ENCODE data around the gene DCAF11.
A peak's percentile ranks its signal among the peaks of the same experiment; 100 is the strongest.

The DCAF11 gene

DNA sequence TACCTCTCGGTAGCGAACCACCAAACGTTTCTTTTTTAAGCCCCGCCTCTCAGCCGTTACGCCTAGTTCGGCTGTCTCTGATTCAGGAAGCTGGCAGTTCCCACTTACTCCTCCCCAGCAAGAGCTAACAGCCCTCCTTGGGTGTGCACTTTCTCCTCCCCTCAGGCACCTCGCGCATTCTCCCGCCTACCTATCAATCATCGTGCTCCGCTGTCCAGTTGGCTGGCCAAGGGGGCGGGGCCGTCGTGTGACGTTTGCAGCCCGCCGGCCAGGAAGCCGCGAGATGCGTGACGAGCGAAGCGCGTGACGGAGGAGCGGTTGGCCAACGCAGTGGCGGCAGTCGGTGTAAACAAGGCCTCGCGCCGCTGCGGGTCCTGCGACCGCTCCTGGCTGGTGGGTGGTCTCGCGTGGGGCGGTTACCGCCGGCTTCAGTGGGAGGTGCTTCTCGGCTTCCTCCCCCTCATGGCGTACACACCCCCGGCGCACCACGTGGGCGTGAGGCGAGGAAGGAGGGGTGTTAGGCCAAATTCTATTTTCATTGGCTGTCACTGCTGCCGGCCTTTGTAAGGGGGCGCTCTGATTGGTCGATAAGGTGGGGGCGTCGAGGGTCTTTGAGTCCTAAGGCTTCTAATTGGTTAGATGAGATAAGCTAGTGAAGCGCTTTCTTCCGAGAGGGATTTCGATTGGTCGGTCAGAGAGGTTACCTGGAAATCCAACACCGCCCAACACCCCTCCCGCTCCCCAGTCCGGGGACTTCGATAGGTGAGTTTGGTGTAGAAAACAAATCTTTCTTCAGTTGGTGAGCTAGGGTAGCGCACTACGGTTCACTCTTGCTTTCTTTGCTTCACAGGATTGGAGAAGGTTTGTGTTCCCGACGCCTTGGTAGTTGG, at the start of gene DCAF11, which contains the start of gene NRL:
Gene DCAF11 (plus strand): TSS at position 246 of the 890 bp plus-strand sequence. CDS start 818 bp downstream, outside the sequence.
Gene NRL (minus strand): TSS at position 418 of the 890 bp plus-strand sequence. CDS start 32,101 bp downstream, outside the sequence.
- TF ChIP-seq, protein P1, sequence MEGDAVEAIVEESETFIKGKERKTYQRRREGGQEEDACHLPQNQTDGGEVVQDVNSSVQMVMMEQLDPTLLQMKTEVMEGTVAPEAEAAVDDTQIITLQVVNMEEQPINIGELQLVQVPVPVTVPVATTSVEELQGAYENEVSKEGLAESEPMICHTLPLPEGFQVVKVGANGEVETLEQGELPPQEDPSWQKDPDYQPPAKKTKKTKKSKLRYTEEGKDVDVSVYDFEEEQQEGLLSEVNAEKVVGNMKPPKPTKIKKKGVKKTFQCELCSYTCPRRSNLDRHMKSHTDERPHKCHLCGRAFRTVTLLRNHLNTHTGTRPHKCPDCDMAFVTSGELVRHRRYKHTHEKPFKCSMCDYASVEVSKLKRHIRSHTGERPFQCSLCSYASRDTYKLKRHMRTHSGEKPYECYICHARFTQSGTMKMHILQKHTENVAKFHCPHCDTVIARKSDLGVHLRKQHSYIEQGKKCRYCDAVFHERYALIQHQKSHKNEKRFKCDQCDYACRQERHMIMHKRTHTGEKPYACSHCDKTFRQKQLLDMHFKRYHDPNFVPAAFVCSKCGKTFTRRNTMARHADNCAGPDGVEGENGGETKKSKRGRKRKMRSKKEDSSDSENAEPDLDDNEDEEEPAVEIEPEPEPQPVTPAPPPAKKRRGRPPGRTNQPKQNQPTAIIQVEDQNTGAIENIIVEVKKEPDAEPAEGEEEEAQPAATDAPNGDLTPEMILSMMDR (IDR thresholded peaks at IDR 0.05; ENCODE audit: low read depth, low read length, missing control alignments), result no peak
- peak; percentile 100 for DNase-seq (ENCODE audit: low read depth)
- peak within 1 kb of the TSS; percentile 75 for H3K4me3 ChIP-seq (ENCODE audit: low read depth, low read length)

DNA sequence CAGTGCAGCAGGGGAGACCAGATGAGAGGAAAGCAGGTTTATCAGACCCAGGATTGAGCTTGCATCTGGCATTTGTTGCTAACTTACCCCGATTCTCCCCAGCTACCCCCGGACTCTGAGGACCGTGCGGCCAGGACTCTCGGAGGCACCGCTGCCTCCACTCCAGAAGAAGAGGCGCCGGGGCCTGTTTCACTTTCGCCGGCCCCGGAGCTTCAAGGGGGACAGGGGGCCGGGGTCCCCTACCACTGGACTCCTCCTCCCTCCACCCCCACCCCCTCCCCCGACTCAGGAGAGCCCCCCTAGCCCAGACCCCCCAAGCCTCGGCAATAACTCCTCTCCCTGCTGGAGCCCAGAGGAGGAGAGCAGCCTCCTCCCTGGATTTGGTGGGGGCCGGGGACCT, 49.7 kb upstream of the DCAF11 start:
- H3K4me3 ChIP-seq (ENCODE audit: low read depth, low read length), result no peak overlapping the region
- DNase-seq (ENCODE audit: low read depth), result no peak
- TF ChIP-seq, protein P1 (IDR thresholded peaks at IDR 0.05; ENCODE audit: low read depth, low read length, missing control alignments), result no peak

DNA sequence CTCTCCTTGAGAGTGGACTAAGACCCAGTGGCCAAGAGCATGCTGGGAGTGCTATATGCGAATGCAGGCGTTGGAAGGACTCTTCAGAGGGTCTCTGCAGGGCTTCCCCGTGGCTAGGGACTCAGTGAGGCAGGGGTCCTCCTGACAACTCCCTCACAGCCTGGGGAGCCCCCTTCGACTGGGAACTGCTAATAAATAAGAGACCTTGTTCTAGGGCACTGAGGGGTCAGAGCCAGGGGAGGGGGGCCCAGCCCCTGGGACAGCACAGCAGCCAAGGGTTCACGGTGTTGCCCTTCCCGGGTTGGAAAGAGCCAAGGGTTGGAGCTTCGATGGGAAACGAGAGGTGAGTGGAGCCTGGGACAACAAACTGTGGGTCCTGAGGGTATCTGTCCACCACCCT, 49.2 kb upstream of the DCAF11 start:
- TF ChIP-seq, protein P1 (IDR thresholded peaks at IDR 0.05; ENCODE audit: low read depth, low read length, missing control alignments), result no peak
- H3K4me3 ChIP-seq (ENCODE audit: low read depth, low read length), result no peak overlapping the region
- DNase-seq (ENCODE audit: low read depth), result no peak

DNA sequence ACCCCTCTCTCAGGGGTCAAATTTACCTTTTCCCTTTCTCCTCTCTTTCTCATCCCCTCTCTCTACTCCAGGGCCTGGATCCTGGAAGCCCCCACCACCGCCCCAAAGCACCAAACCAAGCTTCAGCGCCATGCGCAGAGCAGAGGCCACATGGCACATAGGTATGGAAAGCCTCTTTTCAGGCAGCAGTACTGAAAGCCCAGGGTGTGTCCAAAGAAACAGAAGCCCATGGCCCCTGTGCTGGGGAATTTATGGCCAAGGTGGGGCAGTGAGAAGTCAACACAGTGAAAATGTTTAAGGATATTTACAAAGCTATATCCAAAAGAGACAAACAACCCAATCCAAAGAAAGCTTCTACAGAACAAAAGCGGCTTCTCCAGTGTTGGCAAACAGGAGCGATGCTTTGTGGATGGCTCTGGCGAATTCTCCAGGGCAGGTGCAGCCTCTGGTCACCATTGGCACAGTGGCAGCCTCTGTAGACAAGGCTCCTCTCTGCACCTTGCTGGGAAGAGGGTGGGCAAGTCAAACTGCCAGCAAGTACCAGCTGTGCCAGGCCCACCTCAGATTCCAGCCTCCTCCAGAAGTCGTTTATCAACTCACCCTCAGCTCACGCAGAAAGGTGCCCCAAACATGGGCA, 48.0 kb upstream of the DCAF11 start:
- H3K4me3 ChIP-seq (ENCODE audit: low read depth, low read length), result no peak overlapping the region
- TF ChIP-seq, protein P1 (IDR thresholded peaks at IDR 0.05; ENCODE audit: low read depth, low read length, missing control alignments), result no peak
- no peak for DNase-seq (ENCODE audit: low read depth)

DNA sequence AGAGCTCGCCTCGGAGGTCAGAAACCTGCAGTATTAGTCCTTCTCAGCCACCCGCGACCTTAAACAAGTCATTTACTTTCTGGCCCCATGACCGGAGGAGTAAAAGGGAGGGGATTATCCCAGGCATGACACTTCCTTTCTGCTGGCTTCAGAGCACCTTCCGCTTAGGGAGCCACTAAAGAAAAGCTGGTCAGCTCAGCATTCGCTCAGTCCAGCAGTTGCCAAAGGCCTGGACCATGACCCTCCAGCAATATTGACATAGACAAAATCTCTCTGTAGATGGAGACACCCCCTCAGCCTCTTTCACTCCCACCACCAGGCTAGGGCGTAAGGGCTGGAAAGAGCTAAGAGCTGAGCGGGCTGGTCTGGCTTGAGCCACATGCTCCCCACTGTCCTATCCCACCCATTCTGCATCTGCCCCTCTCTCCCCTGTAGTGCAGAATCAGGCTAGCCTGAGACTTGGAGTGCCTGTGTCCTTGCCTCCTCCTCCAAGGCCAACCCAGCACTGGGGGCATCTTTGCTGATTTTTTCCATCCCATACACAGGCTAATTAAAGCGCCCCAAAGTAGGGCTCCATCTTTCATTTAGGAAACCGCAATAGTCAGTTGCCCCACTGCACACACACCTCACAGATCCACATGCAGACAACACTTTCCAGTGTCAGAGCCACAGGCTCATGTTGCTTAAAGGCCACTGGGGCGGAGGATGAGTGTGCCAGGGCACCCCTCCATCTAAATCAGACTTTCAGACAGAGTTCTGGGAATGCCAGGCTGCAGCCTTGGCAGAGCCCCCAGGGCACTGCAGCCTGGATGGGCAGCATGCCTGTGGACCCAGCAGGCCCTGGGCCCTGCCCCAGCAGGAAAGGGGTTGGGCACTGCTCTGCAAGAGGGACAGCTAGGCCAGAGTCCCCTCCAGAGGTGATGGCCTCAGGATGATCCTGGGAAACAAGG, 47.2 kb upstream of the DCAF11 start:
- H3K4me3 ChIP-seq (ENCODE audit: low read depth, low read length), result no peak overlapping the region
- TF ChIP-seq, protein P1 (IDR thresholded peaks at IDR 0.05; ENCODE audit: low read depth, low read length, missing control alignments), result no peak
- DNase-seq (ENCODE audit: low read depth), result no peak

DNA sequence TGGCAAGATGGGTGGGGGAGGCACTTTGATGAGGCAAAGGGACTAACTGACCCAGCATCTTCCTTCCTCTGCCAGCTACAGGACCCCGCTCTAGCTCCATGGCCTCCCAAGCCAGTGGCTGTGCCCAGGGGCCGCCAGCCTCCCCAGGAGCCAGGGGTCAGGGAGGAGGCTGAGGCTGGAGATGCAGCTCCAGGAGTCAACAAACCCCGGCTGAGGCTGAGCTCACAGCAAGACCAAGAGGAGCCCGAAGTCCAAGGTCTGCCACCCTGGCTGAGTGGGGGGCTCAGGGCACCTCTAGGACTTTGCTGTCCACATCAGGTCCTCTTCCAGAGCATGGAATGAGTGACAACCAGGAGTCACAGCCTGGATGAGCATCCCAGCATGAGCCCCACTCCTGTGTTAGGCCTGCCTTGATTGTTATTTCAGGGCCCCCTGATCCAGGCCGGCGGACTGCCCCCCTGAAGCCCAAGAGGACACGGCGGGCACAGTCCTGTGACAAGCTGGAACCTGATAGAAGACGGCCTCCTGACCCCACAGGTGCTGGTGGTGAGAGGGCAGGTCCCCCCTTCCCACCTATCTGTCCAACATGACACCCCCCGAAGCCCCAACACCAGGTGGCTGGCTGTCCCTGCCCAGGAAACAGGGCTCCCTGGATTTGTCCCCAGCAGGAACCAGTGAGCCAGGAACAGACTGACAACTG, 45.7 kb upstream of the DCAF11 start:
- H3K4me3 ChIP-seq (ENCODE audit: low read depth, low read length), result no peak overlapping the region
- TF ChIP-seq, protein P1 (IDR thresholded peaks at IDR 0.05; ENCODE audit: low read depth, low read length, missing control alignments), result no peak
- no peak for DNase-seq (ENCODE audit: low read depth)
